Measurements from ENCODE around the gene TMOD1.

DNA sequence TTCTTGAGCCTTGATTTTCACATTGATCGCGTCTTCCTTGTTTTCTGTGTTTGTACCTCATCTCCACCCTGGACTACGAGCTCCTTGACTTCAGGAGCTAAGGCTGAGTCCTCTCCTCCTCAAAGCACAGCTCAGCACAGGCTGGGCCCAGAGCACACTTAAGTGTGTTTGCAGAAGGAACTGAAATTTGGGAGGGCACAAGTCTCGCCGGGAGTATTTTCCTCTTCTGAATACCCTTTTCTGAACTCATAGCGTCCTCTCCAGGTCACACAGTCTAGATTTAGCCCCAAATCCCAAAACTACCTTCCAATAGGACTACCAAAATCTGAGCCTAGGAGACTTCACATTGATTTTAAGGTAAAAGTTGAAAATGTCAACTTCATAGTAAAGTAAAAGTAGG is 90.1 kb downstream of the TMOD1 start:
- TF ChIP-seq CTCF (IDR thresholded peaks at IDR 0.05) (no peak), POLR2A (IDR thresholded peaks at IDR 0.05) (no peak)
